ENCODE data around the gene ROCK1.
A peak's percentile ranks its signal among the peaks of the same experiment; 100 is the strongest.
"Not testable (repeated sequence)": the region's sequence is repeated elsewhere in the genome, so short reads cannot be mapped to it uniquely, and the experiment has no call there.

ROCK1 gene
- 217 to 282 (median 263) reads per million in 4 experiments for total RNA-seq

DNA sequence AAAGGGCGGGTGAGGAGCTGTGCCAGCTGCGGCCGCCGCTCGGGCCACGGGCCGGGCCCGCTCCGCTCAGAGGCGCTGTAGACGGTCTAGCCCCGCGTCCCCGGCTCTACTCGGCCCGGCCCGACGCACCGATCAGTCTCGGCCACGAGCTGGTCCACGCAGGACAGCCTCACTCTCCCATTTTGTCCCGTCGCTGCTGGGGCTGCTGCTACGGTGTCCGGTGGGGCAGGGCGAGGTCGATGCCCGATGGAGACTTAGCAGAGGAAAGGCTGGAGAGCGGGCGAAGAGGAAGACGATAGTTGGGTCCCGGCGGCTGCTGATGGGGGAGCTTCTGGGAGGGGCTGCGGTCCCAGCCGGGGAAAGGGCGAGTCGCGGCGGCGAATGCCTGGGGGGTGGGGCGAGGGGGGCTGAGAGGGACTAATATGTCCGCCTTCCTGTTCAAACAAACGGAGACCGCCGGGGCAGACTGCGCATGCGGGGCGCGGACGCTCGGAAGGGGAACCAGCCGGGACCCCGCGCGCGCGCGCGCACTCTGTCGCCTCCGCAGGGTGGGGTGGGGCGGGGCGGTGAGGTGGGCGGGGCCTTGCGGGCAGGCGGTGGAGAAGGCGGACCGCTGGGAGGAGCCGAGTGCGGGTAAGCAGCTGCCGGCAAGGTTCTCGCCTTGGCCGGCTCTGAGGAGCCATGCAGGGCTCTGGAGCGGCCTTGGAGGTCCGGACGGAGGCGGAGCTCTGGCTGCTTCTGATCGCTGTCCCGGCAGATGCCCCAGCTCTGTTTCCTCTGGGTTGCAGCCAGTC, at the start of gene ROCK1:
ROCK1 (minus strand) TSS at position 468 of the 794 bp plus-strand sequence. CDS start 903 bp downstream, outside the sequence.
- DNase-seq: peak; percentile 99

DNA sequence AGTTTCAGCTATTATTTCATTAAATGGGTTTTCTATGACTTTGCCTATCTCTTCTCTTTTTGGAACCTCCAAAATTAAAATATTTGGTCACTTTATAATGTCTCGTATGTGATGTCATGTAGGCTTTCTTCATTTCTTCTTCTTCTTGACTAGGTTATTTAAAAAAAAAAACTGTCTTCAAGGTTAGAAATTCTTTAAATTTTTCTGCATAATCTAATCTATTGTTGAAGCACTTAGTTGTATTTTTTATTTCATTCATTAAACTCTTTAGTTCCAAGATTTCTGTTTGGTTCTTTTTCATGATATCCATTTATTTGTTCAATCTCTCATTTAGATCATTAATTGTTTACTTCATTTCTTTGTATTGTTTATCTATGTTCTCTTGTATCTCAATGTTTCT, 43.8 kb upstream of the ROCK1 start:
- DNase-seq: no peak

DNA sequence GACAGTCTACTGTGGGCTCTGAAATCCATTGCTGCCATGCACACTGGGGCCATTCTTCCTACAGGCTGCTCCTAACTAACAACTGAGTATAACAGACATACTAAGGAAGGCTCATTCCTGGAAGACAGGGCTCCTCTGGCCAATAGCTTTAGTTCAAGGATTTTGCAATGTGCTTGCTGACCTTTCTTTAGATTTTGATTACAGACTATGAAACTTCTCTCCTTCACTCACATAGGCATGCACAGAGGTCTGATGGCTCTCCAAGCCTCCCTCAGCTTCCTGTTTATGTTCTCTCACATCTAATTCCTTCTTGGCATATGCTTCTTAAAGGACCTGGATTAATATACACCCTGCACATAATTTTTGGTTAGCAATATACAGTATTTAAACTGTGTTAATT, 34.4 kb upstream of the ROCK1 start:
- no peak for DNase-seq

DNA sequence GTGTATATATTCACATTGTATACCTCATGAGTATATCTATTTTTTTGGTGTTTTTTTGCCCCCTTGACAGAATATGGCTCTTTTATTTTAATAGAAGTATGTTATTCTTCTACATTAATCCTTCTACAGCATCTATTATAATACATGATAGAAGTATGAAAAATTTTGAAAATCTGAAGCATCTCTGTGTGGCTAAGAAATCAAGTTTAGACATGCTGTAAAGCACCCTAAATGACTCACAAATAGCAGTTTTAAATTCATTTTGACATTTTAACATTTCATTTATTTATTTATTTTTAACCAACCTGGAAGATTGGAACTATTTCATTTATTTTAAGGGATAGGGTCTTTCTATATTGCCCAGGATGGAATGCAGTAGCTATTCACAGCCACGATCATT, 33.8 kb upstream of the ROCK1 start:
- no peak for DNase-seq

DNA sequence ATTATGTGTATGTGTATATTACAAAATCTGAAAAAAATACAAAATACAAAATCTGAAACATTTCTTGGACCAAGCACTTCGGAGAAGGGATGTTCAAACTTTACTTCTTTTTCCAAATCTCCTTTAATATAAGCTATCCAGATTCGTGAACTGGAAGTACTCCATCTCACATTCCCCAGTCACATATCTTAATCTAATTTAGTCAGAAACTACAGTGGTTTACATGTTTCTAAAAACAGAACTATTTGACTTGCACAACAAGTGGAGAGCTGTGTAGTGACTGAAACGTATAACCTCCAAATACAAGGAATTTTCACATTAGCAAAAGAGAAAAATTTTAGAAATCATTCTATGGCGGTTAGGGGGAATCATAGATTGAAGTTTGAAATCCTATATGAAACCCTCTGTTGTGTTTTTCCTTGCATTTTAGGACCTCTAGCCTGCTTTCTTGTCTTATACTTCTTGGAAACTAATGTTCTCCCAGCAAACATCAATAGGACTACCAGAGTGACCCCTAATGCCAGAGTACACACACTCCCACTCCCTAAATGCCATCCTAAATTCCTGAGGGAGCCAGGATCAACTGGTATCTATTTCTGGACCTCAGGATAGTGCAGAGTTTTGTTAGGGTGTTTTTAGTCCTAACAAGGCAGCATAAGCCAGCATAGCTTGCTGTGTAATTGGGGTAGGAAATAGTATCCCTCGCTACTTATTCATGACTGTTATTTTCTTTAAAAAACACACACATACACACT, 30.2 kb upstream of the ROCK1 start:
- no peak for DNase-seq

DNA sequence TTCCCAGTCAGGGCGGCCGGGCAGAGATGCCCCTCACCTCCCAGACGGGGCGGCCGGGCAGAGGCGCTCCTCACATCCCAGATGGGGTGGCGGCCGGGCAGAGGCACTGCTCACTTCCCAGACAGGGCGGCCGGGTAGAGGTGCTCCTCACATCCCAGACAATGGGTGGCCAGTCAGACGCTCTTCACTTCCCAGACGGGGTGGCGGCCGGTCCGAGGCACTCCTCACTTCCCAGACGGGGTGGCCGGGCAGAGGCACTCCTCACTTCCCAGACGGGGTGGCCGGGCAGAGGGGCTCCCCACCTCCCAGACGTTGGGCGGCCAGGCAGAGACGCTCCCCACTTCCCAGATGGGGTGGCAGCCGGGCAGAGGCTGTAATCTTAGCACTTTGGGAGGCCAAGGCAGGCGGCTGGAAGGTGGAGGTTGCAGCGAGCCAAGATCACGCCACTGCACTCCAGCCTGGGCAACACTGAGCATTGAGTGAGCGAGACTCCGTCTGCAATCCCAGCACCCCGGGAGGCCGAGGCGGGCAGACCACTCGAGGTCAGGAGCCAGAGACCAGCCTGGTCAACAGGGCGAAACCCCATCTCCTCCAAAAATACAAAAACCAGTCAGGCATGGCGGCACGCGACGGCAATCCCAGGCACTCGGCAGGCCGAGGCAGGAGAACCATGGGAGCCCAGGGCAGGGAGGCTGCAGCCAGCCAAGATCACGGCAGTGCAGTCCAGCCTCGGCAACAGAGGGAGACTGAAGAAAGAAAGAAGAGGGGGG, 26.3 kb upstream of the ROCK1 start:
- not testable (repeated sequence) for DNase-seq

DNA sequence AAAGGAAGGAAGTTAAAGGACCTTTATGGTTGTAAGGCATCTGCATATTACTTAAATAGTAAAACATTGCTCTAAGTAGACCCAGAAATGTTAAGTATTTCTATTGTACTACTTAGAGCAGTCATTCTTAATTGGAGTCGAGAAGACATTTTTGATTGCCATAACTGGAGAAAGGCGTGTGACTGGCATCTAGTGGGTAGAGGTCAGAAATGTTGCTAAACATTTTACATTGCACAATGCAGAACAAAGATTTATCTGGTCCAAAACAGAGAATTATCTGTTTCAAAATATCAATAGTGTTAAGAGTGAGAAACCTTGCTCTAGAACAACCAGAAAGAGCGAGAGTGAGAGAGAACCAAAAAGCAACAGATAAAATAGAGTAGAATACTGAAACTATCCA, 23.3 kb upstream of the ROCK1 start:
- DNase-seq: no peak

DNA sequence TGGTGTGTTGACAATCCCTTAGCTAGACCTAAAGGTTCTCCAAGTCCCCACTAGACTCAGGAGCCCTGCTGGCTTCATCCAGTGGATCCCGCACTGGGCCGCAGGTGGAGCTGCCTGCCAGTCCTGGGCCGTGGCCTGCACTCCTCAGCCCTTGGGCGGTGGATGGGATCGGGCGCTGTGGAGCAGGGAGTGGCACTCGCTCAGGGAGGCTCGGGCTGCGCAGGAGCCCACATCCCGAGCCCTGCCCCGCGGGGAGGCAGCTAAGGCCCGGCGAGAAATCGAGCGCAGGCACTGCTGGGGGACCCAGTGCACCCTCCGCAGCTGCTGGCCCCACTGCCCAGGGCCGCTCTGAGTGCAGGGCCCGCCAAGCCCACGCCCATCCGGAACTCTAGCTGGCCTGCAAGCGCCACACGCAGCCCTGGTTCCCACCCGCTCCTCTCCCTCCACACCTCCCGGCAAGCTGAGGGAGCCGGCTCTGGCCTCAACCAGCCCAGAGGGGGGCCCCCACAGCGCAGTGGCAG, 20.8 kb upstream of the ROCK1 start:
- DNase-seq: no peak

DNA sequence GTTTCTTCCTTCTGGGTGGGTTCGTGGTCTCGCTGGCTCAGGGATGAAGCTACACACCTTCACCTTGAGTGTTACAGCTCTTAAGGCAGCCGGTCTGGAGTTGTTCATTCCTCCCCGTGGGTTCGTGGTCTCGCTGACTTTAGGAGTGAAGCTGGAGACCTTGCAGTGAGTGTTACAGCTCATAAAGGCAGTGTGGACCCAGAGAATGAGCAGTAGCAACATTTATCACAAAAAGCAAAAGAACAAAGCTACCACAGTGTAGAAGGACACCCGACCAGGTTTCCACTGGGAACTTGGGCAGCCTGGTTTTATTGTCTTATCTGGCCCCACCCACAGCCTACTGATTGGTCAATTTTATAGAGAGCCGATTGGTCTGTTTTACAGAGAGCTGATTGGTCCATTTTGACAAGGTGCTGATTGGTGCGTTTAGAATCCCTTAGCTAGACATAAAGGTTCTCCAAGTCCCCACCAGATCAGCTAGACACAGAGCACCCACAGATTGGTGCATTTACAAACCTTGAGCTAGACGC, 20.1 kb upstream of the ROCK1 start:
- no peak for DNase-seq

DNA sequence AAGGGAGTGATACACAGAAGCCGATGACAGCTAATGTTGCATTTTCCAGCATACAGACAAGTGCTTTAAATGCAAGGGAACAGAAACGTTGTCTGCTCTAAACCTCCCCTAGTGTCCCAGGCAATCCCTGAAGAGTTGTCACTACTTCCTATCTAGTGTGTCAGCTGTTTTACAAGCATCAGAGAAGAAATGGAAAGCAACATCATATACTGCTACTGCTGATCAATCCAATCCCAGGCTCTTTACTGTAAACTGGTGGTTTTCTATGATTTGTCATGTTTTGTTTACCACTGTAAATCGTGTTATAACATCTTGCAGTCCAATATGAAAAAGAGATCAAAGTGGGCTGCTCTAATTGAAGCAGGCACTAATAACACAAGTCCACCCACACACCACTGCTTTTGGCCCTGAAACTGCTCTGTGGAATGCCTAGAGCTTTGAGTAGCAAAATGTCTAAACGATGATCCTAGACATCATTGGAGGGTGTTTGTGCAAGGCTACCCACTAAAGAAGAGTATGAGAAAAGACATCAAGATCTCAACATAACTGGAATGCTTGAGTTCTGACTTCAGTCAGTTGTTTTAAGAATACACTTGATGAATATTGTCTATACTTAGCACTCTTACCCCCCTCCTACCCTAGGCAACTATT, 18.1 kb upstream of the ROCK1 start:
- DNase-seq: no peak

DNA sequence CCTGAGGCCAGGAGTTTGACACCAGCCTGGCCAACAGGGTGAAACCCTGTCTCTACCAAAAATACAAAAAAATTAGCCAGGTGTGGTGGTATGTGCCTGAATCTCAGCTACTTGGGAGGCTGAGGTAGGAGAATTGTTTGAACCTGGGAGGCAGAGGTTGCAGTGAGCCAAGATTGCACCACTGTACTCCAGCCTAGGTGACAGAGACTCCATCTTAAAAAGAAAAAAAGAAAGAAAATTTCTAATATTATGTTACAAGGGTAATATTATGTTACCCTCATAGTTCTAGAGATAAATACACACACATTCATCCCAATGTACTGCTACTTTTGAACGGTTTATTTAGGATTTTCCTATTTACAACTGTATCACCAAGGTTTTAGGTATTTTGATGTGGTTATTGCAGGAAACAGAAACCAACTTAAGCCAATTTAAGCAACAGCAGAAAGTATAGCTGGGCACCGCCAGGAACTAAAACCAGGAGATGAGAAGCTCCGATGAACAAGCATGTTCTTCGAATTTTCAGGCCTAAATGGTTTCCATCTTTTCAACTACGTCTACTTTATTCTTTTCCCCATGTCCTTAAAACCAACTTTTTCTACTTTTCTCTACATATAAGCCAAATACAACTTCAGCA, 11.8 kb upstream of the ROCK1 start:
- DNase-seq: no peak

DNA sequence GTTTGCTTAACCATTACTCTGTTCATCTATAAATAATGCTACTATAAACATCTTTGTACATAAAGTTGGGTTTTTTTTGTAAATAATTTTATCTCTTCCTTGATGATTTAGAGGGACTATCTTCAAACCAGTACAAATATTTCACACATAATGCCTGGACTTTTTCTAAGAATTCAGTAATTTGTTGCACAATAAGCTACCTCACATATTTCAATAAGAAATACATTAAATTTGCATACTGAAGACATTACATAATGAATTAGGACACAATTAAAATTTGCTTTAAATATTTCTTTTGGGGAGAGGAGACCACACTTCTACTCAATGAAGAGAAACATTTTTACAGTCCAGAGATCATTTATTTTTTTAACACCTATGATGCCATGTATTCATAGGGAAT, 7.2 kb upstream of the ROCK1 start:
- DNase-seq: no peak

DNA sequence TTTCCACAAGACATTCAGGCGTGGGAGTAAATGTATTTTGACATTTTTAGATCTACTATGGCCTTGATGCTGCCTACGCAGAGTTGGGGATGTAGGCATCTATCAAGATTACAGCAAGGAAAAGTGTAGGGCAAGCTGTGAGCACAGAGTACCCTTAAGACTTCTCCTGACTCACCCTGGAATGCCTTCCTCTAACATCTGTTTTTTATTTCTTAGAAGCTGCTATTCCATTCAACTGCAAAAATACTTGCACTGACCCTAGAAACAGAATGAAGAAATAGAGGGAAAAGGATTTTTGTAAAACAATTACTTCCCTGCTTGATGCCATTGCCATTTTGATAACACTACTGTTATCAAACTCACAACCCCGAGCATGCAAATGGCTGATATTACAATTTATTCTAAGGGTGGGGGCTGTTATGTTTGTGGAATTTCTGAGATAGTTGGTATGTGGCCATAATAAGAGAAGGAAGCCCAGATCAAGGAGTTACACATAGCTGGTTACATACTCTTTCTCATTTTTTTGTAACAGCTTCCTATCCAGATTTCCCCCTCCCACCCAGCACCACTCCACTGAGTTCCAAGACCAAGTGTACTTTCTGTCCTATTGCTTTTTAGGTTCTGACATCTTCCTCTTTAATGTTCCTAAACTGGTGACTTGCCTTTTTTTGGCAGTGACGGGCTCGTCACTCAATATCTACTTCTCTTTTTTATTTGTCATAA, 6.0 kb upstream of the ROCK1 start:
- DNase-seq: no peak

DNA sequence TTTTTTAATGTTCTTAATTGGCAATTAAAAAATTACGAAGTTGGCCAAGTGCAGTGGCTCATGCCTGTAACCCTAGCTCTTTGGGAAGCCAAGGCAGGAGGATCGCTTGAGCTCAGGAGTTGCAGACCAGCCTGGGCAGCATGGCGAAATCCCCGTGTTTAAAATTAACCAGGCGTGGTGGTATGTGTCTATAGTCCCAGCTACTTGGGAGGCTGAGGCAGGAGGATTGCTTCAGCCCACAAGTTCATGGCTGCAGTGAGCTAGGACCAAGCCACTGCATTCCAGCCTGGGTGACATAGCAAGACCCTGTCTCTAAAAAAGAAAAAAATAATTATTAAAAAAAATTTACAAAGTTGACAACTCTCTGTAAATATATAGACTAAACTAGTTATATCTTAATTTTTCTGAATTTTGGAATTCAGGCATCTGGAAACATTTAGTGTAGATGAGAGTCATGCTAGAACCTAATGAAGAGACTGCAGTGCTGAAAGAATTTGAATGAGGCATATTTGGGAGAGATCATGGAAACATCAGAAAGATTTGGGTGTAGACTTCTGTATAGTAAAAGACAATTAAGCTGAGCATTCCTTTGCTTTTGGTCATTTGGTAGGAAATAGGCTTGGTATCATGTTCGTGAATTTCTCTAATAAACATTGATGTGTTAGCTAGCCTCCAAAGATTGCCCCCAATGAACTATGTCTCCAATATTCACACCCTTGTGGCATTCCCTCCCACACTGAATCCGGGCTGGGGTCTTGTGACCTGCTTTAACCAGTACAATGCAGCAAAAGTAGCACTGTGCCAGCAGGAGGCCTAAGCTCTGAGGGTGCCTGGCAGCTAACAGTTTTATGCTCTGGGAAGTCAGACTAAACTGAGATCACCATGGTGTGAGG, 4.2 kb upstream of the ROCK1 start:
- DNase-seq: no peak

DNA sequence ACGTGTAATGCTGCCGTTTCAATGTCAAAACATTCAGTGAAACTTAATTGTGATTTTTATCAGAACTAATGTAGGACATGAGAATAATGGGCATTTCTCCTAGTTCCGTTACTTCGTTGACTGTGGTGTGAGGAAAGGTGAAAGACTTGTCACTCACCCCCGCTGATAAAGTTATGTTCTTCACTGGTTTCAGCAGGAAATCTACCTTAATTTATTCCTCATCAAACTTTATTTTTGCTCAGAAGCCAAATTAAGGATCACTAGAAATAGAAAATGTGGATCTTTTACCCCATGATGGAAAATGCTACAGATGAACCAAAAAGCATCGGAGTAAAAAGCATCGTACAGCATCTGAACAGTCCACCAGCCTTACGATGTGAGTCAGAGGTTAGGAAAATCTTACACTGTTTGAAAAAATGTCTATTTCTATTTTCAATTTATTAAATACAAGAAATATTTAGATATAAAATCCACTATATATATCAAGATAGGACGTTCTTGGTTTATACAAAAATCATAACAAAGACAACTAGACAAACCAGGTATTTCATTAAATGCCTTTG, 1.0 kb upstream of the ROCK1 start:
- no peak for DNase-seq

DNA sequence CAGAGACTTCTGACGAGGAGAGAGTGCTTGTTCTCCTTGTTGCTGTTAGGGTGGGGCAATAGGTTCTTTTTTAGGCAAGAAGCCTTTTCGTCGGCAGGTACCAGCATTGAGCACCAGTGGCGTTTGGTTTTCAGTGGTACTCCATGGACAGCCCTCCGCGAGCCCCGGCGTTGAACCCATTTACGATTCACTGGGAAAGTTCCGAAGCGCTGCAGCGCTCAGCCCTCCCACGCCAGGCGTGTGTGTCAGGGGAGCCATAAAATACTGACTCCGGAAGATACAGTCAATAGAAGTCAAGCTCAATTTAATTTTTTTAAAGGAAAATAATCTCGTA, 494 bp upstream of the ROCK1 start:
- DNase-seq: peak; percentile 56

DNA sequence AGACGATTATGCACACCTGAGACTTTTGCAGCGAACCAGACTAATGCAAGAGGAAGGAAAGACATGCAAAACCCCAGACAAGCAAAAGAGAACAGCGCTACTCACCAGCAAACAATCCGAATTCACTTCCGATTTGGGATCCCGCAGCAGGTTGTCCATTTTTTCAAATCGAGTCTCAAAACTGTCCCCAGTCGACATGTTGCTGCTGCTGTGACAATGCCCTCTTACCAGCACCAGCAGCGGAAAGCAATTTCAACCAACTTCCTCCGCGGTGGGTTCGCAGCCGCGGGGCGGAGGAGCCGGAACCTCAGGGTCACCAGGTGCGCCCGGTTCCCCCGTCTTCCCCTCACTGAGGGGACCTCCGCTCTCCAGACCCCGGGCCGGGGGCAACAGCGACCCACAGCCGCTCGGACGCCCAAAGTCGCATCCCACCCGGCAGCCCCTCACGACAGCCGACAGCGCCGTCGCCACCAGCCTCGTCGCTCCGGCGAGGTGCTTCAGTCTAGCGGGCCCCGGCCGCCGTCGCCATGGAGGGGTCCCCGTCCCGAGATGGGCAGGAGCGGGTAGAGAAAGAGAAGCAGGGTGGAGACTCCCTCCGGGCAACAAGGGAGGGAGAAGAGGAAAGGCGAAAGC, 784 bp downstream of the ROCK1 start:
- DNase-seq: peak; percentile 41

DNA sequence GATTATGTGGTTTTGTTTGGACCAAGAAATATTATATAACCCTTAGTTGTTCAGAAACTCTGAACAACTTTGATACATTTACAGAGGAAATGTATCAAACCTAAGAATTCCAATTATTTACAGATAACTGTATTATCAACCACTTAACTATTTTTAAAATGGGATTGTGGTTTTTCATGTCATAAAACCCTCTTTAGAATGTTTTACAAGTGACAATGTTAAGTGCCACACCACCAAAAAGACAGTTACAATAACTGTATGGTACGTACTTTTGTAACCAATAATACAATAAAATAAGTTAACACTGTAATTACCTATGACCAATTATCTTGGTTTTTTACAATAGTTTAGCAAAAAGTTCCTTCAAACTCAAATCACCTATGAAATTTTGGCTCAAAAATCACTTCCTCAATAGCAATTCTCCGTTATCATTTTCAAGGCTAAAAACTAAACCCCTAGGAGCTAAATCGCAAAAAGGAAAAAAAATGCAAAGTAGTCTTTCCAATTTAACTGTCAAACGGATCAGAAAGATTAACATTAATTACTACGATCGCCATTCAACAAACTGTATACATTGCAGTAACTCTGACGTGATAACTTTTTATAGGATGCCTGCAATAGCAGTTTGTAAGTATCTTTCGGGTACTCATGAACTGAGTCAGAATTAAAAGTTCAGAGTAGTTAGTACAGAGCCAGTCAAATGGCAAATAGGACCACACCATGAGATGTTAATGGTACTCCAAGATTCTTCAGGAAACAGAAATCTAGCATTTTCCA, 1.5 kb downstream of the ROCK1 start:
- DNase-seq: no peak

DNA sequence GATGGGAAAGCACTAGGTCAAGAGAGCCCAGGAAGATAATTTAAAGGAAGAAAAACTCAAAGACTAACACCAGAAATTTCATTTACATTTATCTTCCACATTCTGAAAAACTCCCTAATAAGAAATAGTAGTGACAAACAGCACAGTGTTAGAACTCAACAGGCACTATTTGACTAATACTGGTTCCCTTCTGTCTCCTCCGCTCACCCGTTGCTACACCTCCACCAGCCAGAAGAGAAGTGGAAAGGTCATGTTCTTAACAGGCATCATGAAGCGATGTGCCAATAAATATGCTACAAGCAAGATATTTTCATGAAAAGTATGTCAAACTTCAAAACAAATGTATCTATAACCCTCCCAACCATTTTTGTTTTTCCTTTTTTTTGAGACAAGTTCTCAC, 5.7 kb downstream of the ROCK1 start:
- DNase-seq: no peak
